ENCODE results near the gene ACADS.

Gene ACADS

GRCh38 chr12:120710031-120710804 is 15.4 kb upstream of the ACADS start, which contains the start of gene UNC119B (continued):
- no peak for TF ChIP-seq ZNF521 (tag by site-specific recombination; IDR thresholded peaks at IDR 0.05)
- TF ChIP-seq ZBTB20 (tag by site-specific recombination; IDR thresholded peaks at IDR 0.05), result peak; percentile 88
- TF ChIP-seq GLIS2 (tag by site-specific recombination; IDR thresholded peaks at IDR 0.05), result peak; percentile 27; the same call in 1 of the 2 replicates
- TF ChIP-seq PRDM4 (tag by site-specific recombination; IDR thresholded peaks at IDR 0.05), result no peak
- TF ChIP-seq YY2 (tag by site-specific recombination; IDR thresholded peaks at IDR 0.05), result peak; percentile 46; the same call in 1 of the 2 replicates
- TF ChIP-seq ZNF202 (tag by site-specific recombination; IDR thresholded peaks at IDR 0.05; ENCODE audit: borderline replicate concordance), result no peak
- TF ChIP-seq ZSCAN30 (tag by site-specific recombination; IDR thresholded peaks at IDR 0.05), result 0 out of 2 replicates have a peak, but pooled peaks have one; percentile 35
- TF ChIP-seq WT1 (tag by site-specific recombination; IDR thresholded peaks at IDR 0.05), result no peak
- TF ChIP-seq ZNF157 (tag by site-specific recombination; IDR thresholded peaks at IDR 0.05), result no peak
- TF ChIP-seq ZNF548 (tag by site-specific recombination; IDR thresholded peaks at IDR 0.05), result no peak
- TF ChIP-seq ZNF768 (tag by site-specific recombination; IDR thresholded peaks at IDR 0.05), result peak; percentile 21; the same call in 1 of the 2 replicates
- TF ChIP-seq ZNF501 (tag by site-specific recombination; IDR thresholded peaks at IDR 0.05), result no peak

GRCh38 chr12:120710805-120711296 is 14.8 kb upstream of the ACADS start:
- Histone ChIP-seq H3K9me3 (ENCODE audit: control insufficient read depth, insufficient read depth, low read depth, low read length) (no peaks in the 10 kb centered on the region), H3K36me3 (ENCODE audit: control insufficient read depth in 2 of 2, insufficient read depth in 1 of 2, low read length in 2 of 2) (peaks cover 11 to 38% of the 10 kb centered on the region in 2 experiments; a peak in 2 of 3 replicates), H3K27ac (ENCODE audit: extremely low read depth, low read depth, low read length) (peak overlapping the region; percentile 91; the same call in 1 of the 2 replicates), H3K4me1 (ENCODE audit: control insufficient read depth, insufficient read depth, low read length) (peaks cover 3% of the 10 kb centered on the region; the same call in 1 of the 2 replicates), H3K4me3 (ENCODE audit: low read depth, low read length) (peak overlapping the region; percentile 77)
- ChIA-PET CTCF (interaction anchor here (0.6 to 6.2 kb wide), 4 partner anchors 22 to 128 kb away, joined by 3 to 42 read pairs (median 10); partner anchors contain the start of gene POP5), POLR2A (interaction anchor here (1.2 to 2.2 kb wide), 3 partner anchors 14 to 130 kb away, joined by 4 to 9 read pairs (median 4); partner anchors contain the start of genes ACADS, MLEC and POP5)
- TF ChIP-seq GLIS2 (tag by site-specific recombination; IDR thresholded peaks at IDR 0.05) (peak; percentile 74), ZXDB (tag by site-specific recombination; IDR thresholded peaks at IDR 0.05) (peak; percentile 90), PRDM10 (tag by site-specific recombination; IDR thresholded peaks at IDR 0.05) (peak; percentile 62; the same call in 1 of the 2 replicates), TRIM28 (IDR thresholded peaks at IDR 0.05; ENCODE audit: borderline replicate concordance, low read length) (no peak), ZNF335 (tag by site-specific recombination; conservative IDR thresholded peaks at IDR 0.05) (peak; percentile 79), ZBTB26 (tag by site-specific recombination; optimal IDR thresholded peaks at IDR 0.05) (peak; percentile 20), PATZ1 (tag by site-specific recombination; IDR thresholded peaks at IDR 0.05) (peak; percentile 64), ZNF24 (tag by site-specific recombination; IDR thresholded peaks at IDR 0.05) (no peak), KLF10 (tag by site-specific recombination; IDR thresholded peaks at IDR 0.05) (0 out of 2 replicates have a peak, but pooled peaks have one; percentile 9), ZBTB20 (tag by site-specific recombination; IDR thresholded peaks at IDR 0.05) (0 out of 2 replicates have a peak, but pooled peaks have one; percentile 38), ZNF670 (tag by site-specific recombination; IDR thresholded peaks at IDR 0.05; ENCODE audit: low read depth) (no peak), ZNF76 (tag by site-specific recombination; IDR thresholded peaks at IDR 0.05; ENCODE audit: borderline replicate concordance, low read depth) (no peak), SP2 (tag by site-specific recombination; IDR thresholded peaks at IDR 0.05) (peak; percentile 34)

All from HEK293 (cell line).